ENCODE results near the gene CFAP54. TPM values are rescaled to one million over a fixed set of nuclear protein-coding genes. Genes with fewer than 3 reads are reported as not detected.

CFAP54 gene
- total RNA-seq, 1 donor from 2014 or later = 0.64 TPM

DNA sequence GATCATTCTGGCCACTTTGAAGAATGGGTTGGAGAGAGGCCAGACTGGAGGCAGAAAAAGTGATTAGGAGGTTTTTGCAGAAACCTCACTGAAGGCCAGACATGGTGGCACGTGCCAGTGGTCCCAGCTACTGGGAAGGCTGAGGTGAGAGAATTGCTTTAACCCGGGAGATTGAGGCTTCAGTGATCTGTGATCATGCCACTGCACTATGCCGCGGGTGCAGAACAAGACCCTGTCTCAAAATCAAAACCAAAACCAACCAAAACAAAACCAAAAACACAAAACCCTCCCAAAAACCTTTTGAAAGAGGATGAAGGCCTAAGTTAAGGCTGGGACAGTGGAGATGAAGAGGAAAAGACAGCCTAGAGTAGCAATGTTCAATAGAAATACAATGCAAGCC lies 15.2 kb upstream of the CFAP54 start:
- ATAC-seq (ENCODE audit: low read depth) (no peak), DNase-seq (no peak)
- TF ChIP-seq, protein P1, sequence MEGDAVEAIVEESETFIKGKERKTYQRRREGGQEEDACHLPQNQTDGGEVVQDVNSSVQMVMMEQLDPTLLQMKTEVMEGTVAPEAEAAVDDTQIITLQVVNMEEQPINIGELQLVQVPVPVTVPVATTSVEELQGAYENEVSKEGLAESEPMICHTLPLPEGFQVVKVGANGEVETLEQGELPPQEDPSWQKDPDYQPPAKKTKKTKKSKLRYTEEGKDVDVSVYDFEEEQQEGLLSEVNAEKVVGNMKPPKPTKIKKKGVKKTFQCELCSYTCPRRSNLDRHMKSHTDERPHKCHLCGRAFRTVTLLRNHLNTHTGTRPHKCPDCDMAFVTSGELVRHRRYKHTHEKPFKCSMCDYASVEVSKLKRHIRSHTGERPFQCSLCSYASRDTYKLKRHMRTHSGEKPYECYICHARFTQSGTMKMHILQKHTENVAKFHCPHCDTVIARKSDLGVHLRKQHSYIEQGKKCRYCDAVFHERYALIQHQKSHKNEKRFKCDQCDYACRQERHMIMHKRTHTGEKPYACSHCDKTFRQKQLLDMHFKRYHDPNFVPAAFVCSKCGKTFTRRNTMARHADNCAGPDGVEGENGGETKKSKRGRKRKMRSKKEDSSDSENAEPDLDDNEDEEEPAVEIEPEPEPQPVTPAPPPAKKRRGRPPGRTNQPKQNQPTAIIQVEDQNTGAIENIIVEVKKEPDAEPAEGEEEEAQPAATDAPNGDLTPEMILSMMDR (IDR thresholded peaks at IDR 0.05) = no peak
- H3K36me3 Mint-ChIP-seq (ENCODE audit: low read depth) = no peaks in the 10 kb centered on the region
- H3K4me1 Mint-ChIP-seq = no peaks in the 10 kb centered on the region
- ChIA-PET POLR2A (no interaction called here), CTCF (no interaction called here)
- peaks cover 6% of the 10 kb centered on the region for H3K9me3 Mint-ChIP-seq
- no peak overlapping the region for H3K4me3 Mint-ChIP-seq
- H3K27ac Mint-ChIP-seq = no peak overlapping the region
- peaks cover 2% of the 10 kb centered on the region for H3K27me3 Mint-ChIP-seq
- intact Hi-C loops (cut with micrococcal nuclease) = no loop called here

DNA sequence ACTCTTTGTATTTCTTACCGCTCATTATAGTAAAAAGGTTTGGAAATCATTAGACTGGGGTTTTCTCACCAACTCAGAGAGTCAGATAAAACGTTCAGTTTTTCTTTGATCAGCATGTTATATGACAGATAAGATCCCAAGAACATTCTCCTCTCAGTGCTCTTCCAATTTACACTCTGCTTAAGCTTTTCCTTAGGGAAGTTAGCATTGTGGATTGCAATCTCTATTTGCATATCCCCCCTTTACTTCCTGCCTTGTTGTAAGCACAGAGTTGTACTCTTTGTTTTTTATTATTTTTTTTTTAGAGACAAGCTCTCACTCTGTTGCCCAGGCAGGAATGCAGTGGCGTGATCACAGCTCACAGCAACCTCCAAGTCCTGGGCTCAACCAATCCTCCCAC lies 11.4 kb upstream of the CFAP54 start:
- DNase-seq (no peak), ATAC-seq (ENCODE audit: low read depth) (no peak)
- POLR2A ChIA-PET = no interaction called here
- Mint-ChIP-seq H3K4me3 (no peak overlapping the region), H3K27me3 (peaks cover 2% of the 10 kb centered on the region), H3K36me3 (ENCODE audit: low read depth) (no peaks in the 10 kb centered on the region), H3K4me1 (no peaks in the 10 kb centered on the region), H3K27ac (no peak overlapping the region), H3K9me3 (no peaks in the 10 kb centered on the region)
- CTCF ChIA-PET = no interaction called here
- TF ChIP-seq, protein P1 (IDR thresholded peaks at IDR 0.05) = no peak
- intact Hi-C loops (cut with micrococcal nuclease) = loop anchor here (1.0 kb wide), 1 partner anchor 15 kb away; no protein-coding TSS in a partner anchor

DNA sequence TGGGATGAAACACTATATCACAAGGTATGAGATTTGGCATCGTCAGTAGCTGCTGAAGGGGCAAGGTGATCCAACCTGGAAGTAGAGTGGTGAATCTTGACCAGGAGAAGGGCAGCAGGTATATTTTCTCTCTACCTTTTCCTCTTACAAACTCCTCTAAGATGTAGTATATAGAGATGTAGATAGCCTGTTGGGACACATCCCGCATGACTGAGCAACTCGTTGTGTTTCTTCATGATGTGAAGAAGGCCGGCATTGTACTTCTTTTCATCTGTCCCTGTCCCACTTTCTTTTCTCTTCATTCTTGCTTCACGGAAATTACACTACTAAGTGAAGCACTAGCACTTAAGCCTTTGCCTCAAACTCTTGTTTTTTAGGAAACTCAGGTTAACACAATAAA lies 7.3 kb upstream of the CFAP54 start:
- CTCF ChIA-PET = no interaction called here
- H3K27me3 Mint-ChIP-seq = no peaks in the 10 kb centered on the region
- ATAC-seq (ENCODE audit: low read depth) (no peak), DNase-seq (no peak)
- H3K4me3 Mint-ChIP-seq = no peak overlapping the region
- POLR2A ChIA-PET = interaction anchor here (0.7 kb wide), 1 partner anchor 15 kb away, joined by 4 read pairs; no protein-coding TSS in a partner anchor
- H3K4me1 Mint-ChIP-seq = peaks cover 12% of the 10 kb centered on the region
- H3K27ac Mint-ChIP-seq = no peak overlapping the region
- TF ChIP-seq, protein P1 (IDR thresholded peaks at IDR 0.05) = no peak
- H3K9me3 Mint-ChIP-seq = no peaks in the 10 kb centered on the region
- intact Hi-C loops (cut with micrococcal nuclease) = no loop called here
- no peaks in the 10 kb centered on the region for H3K36me3 Mint-ChIP-seq (ENCODE audit: low read depth)

DNA sequence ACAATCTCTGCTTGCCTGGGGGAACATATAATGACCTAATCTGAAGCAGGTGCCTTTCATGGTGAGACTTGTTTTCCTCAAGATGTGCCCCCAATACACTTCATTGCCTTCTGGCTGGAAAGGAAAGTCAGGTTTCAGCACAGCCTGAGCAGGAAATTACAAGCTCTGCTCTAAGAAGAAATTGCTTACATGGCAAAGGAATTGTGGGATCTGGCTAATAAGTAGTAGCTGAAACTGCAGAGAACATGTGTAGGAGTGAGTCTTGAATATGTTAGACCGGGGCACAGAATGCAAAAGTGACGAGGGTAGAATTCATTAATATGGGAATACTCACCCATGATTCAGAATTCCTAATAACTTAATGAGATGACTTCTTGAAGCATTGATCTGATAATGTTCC lies 6.3 kb upstream of the CFAP54 start:
- Mint-ChIP-seq H3K4me3 (no peak overlapping the region), H3K9me3 (no peaks in the 10 kb centered on the region), H3K27ac (no peak overlapping the region), H3K4me1 (peaks cover 12% of the 10 kb centered on the region), H3K27me3 (no peaks in the 10 kb centered on the region), H3K36me3 (ENCODE audit: low read depth) (no peaks in the 10 kb centered on the region)
- TF ChIP-seq, protein P1 (IDR thresholded peaks at IDR 0.05) = no peak
- no peak for DNase-seq
- intact Hi-C loops (cut with micrococcal nuclease) = no loop called here
- ATAC-seq (ENCODE audit: low read depth) = no peak
- ChIA-PET POLR2A (no interaction called here), CTCF (no interaction called here)

DNA sequence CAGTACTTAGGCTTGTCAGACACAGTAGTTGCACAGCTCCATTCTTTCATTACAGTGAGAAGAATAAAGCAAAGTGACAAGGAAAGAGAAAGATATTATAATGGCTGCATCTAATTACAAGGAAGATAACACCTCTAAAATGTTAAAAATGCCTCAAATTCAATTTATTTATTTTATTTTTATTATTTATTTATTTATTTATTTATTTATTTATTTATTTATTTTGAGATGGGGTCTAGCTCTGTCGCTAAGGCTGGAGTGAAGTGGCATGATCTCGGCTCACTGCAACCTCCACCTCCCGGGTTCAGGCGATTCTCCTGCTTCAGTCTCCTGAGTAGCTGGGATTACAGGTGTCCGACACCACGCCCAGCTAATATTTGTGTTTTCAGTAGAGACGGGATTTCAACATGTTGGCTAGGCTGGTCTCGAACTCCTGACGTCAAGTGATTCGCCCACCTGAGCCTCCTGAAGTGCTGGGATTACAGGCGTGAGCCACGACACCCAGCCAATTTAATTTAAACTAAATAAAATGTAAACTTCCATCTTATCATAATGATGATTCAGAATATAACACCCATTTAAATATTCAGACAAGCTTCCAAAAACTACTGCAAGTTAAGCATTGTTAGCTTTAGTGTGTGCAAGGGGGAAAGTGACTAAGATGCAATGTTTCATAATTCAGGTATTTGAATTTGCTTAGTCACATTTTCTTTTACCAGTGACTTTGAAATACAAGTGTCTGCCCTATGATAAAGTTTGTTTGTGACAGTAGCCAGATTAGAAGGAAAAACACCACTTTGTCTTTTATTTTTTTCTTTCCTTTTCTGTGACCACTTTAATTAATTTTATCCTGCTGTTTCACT lies 2.4 kb upstream of the CFAP54 start:
- TF ChIP-seq, protein P1 (IDR thresholded peaks at IDR 0.05) = no peak
- no peaks in the 10 kb centered on the region for H3K36me3 Mint-ChIP-seq (ENCODE audit: low read depth)
- intact Hi-C loops (cut with micrococcal nuclease) = loop anchor here (5.0 kb wide), 1 partner anchor 40 kb away; no protein-coding TSS in a partner anchor
- ChIA-PET CTCF (interaction anchor here (1.5 kb wide), 1 partner anchor 85 kb away, joined by 4 read pairs; no protein-coding TSS in a partner anchor), POLR2A (interaction anchor here (0.8 kb wide), 1 partner anchor 79 kb away, joined by 6 read pairs; no protein-coding TSS in a partner anchor)
- no peak overlapping the region for H3K4me3 Mint-ChIP-seq
- H3K27me3 Mint-ChIP-seq = no peaks in the 10 kb centered on the region
- DNase-seq = no peak
- peaks cover 22% of the 10 kb centered on the region for H3K4me1 Mint-ChIP-seq
- no peaks in the 10 kb centered on the region for H3K9me3 Mint-ChIP-seq
- ATAC-seq (ENCODE audit: low read depth) = no peak
- H3K27ac Mint-ChIP-seq = no peak overlapping the region

All from activated B cell treated with CpG ODN at 0.5 μM for 24 hours (primary cell).